Keratinocyte (primary cell): ENCODE measurements around the gene HOMER3. TPM values are rescaled to one million over a fixed set of nuclear protein-coding genes. Genes with fewer than 3 reads are reported as not detected.

Experiments used
- DNase-seq: peaks from one replicate; pipeline ENCODE4 v3.0.0-alpha.2; 2011; ENCODE audit warnings: low read depth, missing footprints, low spot score
- FAIRE-seq: peaks from 2 replicates; lab custom pipeline; 2011; peaks lifted over from hg19 to GRCh38; lab: Jason Lieb, UNC
- H2AFZ ChIP-seq: 2 replicates; pipeline ENCODE4 v1.6.0; 2012; ENCODE audit warnings: low read length, control low read depth, inconsistent platforms; ENCODE audit not compliant: control insufficient read depth
- H3K27ac ChIP-seq: 2 replicates; pipeline ENCODE4 v1.5.1; 2011; ENCODE audit warnings: low read length; ENCODE audit not compliant: control insufficient read depth, insufficient read depth
- H3K27me3 ChIP-seq: 3 replicates; pipeline ENCODE4 v1.6.0; 2011; ENCODE audit warnings: low read length; ENCODE audit not compliant: control insufficient read depth, insufficient read depth; ENCODE audit errors: extremely low read depth
- H3K36me3 ChIP-seq, 2 experiments: 2 replicates in 1 of 2; 3 replicates in 1 of 2; pipeline ENCODE4 v1.5.1; 2011; ENCODE audit warnings: low read length in 2 of 2, mild to moderate bottlenecking in 1 of 2; ENCODE audit not compliant: control insufficient read depth in 2 of 2, insufficient read depth in 2 of 2; ENCODE audit errors: extremely low read depth in 1 of 2
- H3K4me1 ChIP-seq: 3 replicates; pipeline ENCODE4 v1.5.1; 2011; ENCODE audit warnings: low read length; ENCODE audit not compliant: control insufficient read depth, insufficient read depth; ENCODE audit errors: extremely low read depth
- H3K4me2 ChIP-seq: 3 replicates; pipeline ENCODE4 v1.6.0; 2011; ENCODE audit warnings: low read depth, low read length; ENCODE audit not compliant: control insufficient read depth, insufficient read depth; ENCODE audit errors: extremely low read depth
- H3K4me3 ChIP-seq, 3 experiments: fragments of 200-600 bp in 1 of 3; sonication (generic) in 1 of 3; 2 replicates in 2 of 3; 3 replicates in 1 of 3; pipeline ENCODE4 v1.5.1; 2011 to 2016; ENCODE audit warnings: low read length in 3 of 3, mild to moderate bottlenecking in 3 of 3, control low read depth in 2 of 3, inconsistent platforms in 1 of 3, low read depth in 1 of 3, mixed read lengths in 1 of 3, mixed run types in 1 of 3, moderate library complexity in 1 of 3; ENCODE audit not compliant: control insufficient read depth in 2 of 3, insufficient read depth in 2 of 3; ENCODE audit errors: extremely low read depth in 1 of 3
- H3K79me2 ChIP-seq: 2 replicates; pipeline ENCODE4 v1.6.0; 2012; ENCODE audit warnings: low read length; ENCODE audit not compliant: control insufficient read depth, insufficient read depth
- H3K9ac ChIP-seq: 3 replicates; pipeline ENCODE4 v1.6.0; 2011; ENCODE audit warnings: low read length; ENCODE audit not compliant: control insufficient read depth, insufficient read depth; ENCODE audit errors: extremely low read depth
- H3K9me1 ChIP-seq: 3 replicates; pipeline ENCODE4 v1.6.0; 2011; ENCODE audit warnings: low read length; ENCODE audit not compliant: control insufficient read depth, insufficient read depth; ENCODE audit errors: extremely low read depth
- H3K9me3 ChIP-seq: 2 replicates; pipeline ENCODE4 v1.5.1; 2012; ENCODE audit warnings: low read depth, low read length; ENCODE audit not compliant: control insufficient read depth
- H4K20me1 ChIP-seq: 3 replicates; pipeline ENCODE4 v1.6.0; 2011; ENCODE audit warnings: low read length; ENCODE audit not compliant: control insufficient read depth, insufficient read depth; ENCODE audit errors: extremely low read depth
- CTCF ChIP-seq, 3 experiments: IDR thresholded peaks in 1 of 3; conservative IDR thresholded peaks in 1 of 3; optimal IDR thresholded peaks in 1 of 3; 2 replicates in 2 of 3; 3 replicates in 1 of 3; pipeline versions ENCODE3 to v1.5.1; 2011; ENCODE audit warnings: low read length in 3 of 3, mild to moderate bottlenecking in 3 of 3, moderate library complexity in 2 of 3, control low read depth in 1 of 3, inconsistent platforms in 1 of 3; ENCODE audit not compliant: insufficient read depth in 2 of 3; ENCODE audit errors: extremely low read depth in 1 of 3
- EZH2 ChIP-seq: IDR thresholded peaks from one replicate; pipeline ENCODE4 v1.6.1; 2012; ENCODE audit warnings: inconsistent platforms, mild to moderate bottlenecking, low read length, moderate library complexity
- dilution Hi-C: fragments of 300-500 bp; cut with MboI; formaldehyde crosslinking; loops from one replicate; pipeline ENCODE4 v1.7.0; 2020; ENCODE audit warnings: low sequenced_read_pairs; ENCODE audit not compliant: extremely low pct_ligation_motif_present
- polyA plus RNA-seq, 5 experiments: library from polyadenylated mRNA; depleted of rRNA in 3 of 5; stranded (reverse) in 3 of 5; stranded (forward) in 1 of 5; unstranded in 1 of 5; fragments of >200 nt; gene quantifications; 1 replicate in 1 of 5; 2 replicates in 3 of 5; 3 replicates in 1 of 5; pipeline versions ENCODE4 v1.2.1 to v1.2.3, GENCODE V29; 2011 to 2012; ENCODE audit warnings: missing spikeins in 2 of 5, low read depth in 1 of 5, low replicate concordance in 1 of 5

The HOMER3 gene
- polyA plus RNA-seq, 1 donor (not counting 4 experiments of a cell fraction or from before 2014, with no cell fraction given) = 119 TPM

- no peaks in the 10 kb centered on the region for H3K9me1 ChIP-seq
- H3K79me2 ChIP-seq = no peaks in the 10 kb centered on the region
- FAIRE-seq = no peak
- no peaks in the 10 kb centered on the region for H4K20me1 ChIP-seq
- no peak overlapping the region for H3K4me2 ChIP-seq
- no peak overlapping the region for H3K4me3 ChIP-seq
- no peak overlapping the region for H3K9ac ChIP-seq
- H2AFZ ChIP-seq = no peak overlapping the region
- no peaks in the 10 kb centered on the region for H3K27me3 ChIP-seq
- H3K9me3 ChIP-seq = no peaks in the 10 kb centered on the region
- H3K4me1 ChIP-seq = peaks cover 7% of the 10 kb centered on the region
- TF ChIP-seq EZH2 (no peak), CTCF (optimal IDR thresholded peaks at IDR 0.05 in 1 of 3, IDR thresholded peaks at IDR 0.05 in 1 of 3, conservative IDR thresholded peaks at IDR 0.05 in 1 of 3; ENCODE audit: extremely low read depth in 1 of 3, insufficient read depth in 2 of 3, low read length in 3 of 3) (no peak)
- no peak overlapping the region for H3K27ac ChIP-seq
- no peak for DNase-seq
- dilution Hi-C loops = no loop called here
- no peaks in the 10 kb centered on the region for H3K36me3 ChIP-seq
These were observed 31.3 kb upstream of the HOMER3 start for GRCh38 chr19:18972301-18972811.

GRCh38 chr19:18969931-18970659, 29.1 kb upstream of the HOMER3 start:
- Histone ChIP-seq H3K27me3 (no peaks in the 10 kb centered on the region), H2AFZ (no peak overlapping the region), H3K4me3 (no peak overlapping the region), H3K9me1 (no peaks in the 10 kb centered on the region), H3K27ac (peak overlapping the region; percentile 68), H3K4me2 (peak overlapping the region; percentile 3), H3K4me1 (peaks cover 7% of the 10 kb centered on the region), H3K79me2 (no peaks in the 10 kb centered on the region), H3K36me3 (no peaks in the 10 kb centered on the region), H4K20me1 (no peaks in the 10 kb centered on the region), H3K9me3 (no peaks in the 10 kb centered on the region), H3K9ac (peak overlapping the region; percentile 33)
- DNase-seq (no peak), FAIRE-seq (no peak)
- TF ChIP-seq CTCF (optimal IDR thresholded peaks at IDR 0.05 in 1 of 3, IDR thresholded peaks at IDR 0.05 in 1 of 3, conservative IDR thresholded peaks at IDR 0.05 in 1 of 3; ENCODE audit: extremely low read depth in 1 of 3, insufficient read depth in 2 of 3, low read length in 3 of 3) (no peak), EZH2 (no peak)
- dilution Hi-C loops = no loop called here
